CD4-positive, alpha-beta T cell treated with Interleukin-21 for 1 hour (primary cell): Measurements from ENCODE around the gene FSTL4.
"Not testable (repeated sequence)": the region's sequence is repeated elsewhere in the genome, so short reads cannot be mapped to it uniquely, and the experiment has no call there.

ENCODE experiments used
- DNase-seq: peaks from one replicate; pipeline ENCODE4 v3.0.0-alpha.2; 2020

Gene FSTL4

DNA sequence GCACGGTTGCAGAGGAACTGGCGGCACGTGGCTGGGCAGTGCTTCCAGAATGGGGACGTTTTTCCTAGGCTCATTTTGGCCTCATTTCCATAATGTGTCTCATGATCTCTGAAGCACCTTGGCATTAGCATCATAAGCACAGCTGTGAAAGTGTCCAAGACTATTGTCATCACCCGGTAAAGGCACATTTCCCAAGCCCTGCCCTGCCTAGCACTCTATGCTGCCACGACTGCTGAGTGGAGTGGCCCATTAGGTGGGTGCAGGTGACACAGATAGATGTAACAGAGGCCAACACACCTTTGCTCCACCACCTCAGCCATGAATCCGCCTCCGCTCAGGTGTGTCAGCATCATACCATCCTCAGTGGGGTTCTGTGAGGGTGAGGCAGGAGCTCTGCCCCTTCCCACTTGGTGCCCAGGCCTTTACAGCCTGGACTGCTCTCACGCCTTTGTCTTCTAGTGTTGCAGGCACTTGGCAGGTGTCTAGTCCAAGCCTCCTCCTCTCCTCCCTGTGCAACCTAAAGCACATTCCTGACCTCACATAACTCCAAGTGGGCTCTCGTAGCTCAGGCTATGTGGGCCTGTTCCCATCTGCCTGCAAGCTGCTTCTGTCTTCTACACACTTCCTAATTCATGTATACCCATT is 213.0 kb downstream of the FSTL4 start:
- no peak for DNase-seq

DNA sequence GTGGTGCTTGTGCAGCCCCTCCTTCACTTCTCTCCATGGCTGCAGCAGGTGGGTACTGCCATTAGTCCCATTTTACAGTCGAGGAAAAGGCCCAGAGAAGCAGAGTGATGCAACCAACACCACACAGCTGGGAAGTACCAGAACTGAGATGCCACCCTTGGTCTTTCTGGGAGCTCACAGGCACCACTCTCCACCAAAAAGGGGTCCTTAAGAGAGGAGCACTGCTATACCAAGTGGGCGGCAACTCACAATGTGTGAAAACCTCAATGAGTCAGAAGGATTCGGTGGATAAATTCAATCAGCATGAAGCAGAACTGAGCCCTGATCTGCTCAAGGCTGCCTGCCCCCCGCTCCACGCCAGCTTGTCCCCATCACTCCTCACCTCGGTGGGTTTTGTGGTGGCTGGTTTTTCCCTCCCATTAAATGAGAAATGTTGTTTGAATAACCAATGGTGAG is 213.7 kb downstream of the FSTL4 start:
- DNase-seq, result no peak

DNA sequence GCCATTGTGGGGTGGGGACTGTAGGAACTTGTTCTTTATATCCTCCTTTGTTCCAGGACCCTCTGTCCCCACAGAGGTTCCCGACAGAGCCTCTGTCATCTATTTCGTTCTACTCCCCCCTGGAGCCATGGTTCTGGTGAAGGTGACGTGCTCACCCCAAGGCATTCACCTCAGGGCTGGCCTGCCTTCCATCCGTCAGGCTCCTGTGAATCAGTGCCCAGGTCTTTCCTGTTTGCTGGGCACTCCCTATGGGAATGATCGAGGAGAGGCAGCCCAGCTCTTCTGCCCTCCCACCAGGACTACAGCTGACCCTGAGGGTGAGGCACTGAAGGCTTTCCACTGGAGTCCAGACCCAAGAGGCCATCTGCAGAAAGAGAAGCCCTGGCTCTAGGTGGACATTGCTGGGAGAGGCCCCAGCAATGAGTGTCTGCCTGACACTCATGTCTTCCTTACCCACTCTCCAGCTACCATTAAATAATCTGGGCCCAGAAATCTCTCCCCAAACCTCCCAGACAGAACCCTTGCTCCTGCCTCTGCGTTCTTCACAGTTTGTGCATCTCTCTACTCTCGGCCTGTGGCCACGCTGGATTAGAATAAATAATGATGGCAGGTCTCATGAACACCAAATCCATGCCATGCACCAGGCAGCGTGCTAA is 214.2 kb downstream of the FSTL4 start:
- no peak for DNase-seq

DNA sequence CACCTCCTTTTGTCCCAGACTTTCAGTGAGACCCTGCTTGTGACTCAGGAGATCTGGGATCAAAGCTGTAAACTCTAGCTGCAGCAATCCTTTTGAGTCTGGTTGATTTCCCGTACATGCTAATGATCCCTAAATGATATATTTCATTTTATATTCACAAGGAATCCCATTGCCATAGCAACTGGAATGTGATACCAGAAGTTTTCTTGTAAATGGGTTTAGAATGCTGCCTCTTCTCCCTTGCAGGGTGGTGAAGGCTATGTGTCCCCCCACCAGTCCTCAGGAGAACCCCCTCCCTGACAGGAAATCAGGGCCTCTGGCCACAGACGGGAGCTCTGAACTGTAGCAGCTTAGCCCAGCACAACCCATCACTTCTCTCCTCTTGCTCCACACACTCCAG is 215.0 kb downstream of the FSTL4 start:
- DNase-seq, result no peak

DNA sequence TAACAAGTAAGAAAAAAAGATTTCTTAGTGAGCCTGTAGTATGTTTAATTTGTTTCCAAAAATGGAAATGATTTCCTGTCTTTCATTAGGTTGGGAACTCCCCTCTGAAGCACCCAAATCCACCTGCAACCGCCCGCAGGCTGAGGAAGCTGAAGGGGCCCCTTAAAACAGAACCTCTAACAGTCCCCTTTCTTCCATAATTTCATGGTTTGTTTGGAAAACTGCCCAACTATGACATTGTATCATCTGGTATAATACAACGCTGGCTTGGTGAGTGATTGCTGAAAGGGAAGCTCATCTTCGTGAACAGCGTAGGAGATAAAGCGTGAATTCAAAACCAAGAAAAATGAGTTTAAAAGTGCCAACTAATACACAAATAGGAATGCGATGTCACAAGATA is 215.5 kb downstream of the FSTL4 start:
- DNase-seq, result no peak

DNA sequence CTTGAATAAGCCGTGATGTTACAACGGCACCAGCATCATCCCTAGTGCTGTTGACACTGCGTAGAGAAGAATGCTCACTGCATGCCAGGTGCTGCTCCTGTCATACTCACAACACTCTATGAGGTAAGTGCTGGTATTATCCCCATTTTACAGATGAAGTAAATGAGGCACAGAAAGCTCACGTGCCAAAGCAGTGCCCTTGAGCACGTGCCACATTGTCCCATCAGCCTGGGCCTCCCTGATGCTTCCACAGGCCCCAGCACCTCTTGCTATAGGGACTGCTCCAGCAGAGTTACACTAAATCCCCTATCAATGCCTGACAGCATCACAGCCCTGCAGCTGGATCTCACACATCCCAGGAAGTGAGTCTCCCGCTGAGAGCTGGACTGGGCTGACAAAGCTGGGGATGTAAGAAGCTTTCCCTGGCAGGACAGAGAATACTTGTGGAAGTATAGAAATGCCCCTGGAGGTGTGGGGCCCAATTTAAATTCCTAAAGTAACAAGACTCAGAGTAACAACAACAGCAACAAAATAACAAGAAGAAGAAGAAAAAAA is 216.1 kb downstream of the FSTL4 start:
- DNase-seq, result no peak

DNA sequence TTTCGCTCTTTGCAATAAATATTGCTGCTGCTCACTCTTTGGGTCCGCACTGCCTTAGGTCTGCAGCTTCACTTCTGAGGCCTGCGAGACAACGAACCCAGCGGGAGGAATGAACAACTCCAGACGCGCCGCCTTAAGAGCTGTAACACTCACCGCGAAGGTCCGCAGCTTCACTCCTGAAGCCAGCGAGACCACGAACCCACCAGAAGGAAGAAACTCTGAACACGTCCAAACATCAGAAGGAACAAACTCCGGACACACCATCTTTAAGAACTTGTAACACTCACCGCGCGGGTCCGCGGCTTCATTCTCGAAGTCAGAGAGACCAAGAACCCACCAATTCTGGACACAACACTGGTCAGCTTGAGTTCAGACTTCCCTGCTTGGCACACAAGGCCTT is 217.1 kb downstream of the FSTL4 start:
- not testable (repeated sequence) for DNase-seq

DNA sequence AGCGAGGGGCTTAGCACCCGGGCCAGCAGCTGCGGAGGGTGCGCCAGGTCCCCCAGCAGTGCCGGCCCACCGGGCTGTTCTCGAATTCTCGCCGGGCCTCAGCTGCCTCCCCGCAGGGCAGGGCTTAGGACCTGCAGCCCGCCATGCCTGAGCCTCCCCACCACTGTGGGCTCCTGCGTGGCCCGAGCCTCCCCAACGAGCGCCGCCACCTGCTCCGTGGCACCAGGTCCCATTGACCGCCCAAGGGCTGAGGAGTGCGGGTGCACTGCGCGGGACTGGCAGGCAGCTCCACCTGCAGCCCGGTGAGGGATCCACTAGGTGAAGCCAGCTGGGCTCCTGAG is 217.9 kb downstream of the FSTL4 start:
- DNase-seq, result not testable (repeated sequence)

DNA sequence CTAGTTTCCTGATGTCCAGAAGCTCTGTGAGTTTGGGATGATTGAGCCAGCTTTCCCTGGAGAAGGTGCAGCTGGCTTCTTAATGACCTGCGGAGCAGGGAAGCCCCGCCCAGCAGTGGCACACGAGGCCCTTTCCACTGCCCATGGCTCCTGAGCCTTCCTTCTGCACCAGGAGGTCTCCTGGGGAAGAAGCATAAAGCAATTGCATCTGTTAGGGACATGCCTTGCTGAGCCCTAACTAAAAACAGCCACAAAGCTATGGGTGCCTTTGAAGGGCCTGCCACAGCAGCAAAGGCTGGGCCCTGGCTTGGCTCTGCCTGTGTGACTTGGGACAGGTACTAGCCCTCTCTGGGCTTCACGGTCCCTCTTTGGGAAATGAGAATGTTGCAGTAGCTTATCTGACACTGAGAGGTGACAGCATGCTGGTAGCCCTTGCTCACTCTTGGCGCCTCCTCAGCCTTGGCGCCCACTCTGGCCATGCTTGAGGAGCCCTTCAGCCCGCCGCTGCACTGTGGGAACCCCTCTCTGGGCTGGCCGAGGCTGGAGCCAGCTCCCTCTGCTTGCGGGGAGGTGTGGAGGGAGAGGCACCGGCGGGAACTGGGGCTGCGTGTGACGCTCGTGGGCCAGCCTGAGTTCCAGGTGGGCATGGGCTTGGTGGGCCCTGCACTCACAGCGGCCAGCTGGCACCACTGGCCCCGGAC is 218.4 kb downstream of the FSTL4 start:
- DNase-seq, result no peak

DNA sequence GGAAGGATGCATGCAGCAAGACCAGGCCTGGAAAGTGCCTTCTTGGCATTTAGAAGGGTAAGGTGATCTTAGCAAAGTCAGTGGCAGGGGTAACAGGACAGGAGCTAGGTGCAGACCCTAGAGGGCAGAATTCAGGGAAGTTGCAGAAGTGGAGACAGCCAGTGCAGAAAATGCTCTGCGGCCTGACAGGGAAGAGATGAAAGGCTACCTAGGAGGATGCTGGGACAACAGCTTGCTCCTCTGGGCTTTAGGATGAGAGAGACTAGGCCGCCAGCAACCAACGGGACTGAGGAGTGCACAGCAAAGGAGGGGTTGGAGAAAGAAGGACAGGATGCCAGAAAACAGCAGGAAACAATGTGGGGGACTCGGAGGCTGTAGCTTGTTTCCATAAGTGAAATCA is 219.9 kb downstream of the FSTL4 start:
- DNase-seq, result no peak

DNA sequence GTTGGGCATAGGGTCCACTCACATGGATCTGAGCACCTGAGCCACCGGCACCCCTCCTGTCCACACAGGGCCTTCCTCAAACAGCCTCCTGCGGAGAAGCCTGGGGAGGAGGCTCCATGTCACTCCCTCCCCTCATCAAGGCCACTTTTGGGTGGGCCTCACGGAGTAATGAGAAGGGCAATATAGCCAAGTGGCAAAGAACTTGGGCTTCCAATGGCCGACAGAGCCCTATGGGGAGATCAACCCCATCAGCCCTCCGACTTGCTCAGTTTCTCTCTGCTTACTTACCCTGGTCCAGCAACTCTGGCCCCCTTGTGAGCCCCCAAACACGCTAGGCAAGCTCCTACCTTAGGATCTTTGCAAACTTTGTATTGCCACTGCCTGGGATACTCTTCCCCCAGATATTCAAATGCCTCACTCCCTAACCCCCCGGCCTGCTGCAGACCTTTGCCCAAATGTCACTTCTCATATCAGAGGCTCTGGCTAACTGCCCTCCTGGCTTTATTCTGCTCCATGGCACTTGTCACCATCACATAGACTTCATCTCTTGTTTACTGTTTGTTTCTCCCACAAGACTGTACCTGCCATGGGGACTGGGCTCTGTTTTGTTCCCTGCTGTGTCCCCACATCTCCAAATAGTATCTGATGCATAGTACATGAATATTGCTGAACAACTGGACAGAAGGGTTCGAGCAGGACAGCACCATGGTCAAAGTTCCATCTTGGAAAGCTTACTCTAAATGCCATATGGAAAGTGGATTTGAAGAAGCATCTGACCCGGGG is 220.8 kb downstream of the FSTL4 start:
- no peak for DNase-seq

DNA sequence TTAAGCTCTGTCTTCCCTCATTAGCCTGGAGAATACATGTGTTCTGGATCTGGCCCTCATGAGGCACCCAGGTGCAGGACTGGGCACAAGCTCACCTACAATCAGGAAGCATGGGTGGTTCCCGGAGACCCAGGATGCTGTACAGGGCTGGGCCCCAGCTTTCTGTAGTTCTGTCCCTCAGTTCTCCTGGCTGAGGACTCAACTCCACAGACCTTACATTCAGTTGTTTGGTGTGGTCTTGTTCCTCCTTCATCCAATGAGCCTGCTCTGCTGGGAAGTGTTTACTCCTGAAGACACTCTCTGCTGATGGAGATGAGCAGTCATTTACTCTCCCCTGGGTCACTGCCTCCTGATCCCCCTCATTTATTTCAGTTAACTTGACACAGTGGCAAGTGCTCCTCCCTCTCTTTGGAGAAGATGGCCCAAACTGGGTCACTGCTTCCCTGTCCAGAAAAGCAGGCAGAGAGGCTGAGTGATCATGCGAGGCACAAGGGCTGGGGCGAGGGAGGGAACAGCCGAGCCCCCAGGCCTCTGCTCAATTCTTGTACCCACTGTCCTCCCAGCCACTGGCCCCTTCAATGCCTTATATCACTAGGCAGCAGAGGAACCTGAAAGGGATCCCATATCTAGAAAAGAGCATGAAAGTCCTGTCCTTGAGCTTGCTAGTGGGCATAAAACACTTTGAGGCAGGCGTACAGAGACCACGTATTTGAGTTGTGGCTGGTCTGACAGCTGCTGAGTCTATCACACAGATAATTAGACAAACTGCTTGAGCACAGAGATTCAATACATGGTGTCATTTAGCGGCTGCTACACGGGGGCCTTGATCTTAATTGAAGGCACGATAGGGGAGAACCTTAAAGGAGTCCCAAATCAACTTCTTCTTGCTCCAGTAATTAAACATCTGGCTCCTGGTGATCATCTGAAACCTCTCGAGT is 221.7 kb downstream of the FSTL4 start:
- DNase-seq, result no peak

DNA sequence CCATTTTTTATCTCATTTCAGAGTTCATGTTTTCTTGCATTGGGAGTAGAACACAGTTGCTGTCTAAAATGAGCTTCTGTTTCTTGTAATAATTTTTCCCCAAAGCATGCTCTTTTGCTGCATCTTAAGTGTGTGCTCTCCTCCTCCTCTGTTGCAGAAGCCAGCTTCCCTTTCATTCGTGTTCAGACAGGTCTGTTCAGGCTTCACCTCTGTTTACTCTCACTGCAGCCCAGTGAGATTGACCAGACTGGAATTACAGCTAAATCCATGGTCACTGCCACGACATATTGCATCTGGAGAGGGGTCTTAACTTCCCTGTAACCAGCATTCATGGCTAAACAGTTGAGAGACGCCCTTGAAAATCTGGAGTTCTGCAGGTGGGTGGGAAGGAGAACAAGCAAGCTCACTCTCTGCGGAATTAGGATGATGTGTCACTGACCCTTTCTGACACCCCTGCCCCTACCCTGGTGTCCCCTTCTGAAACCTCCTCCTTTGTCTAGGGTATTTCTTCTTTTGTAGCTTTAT is 223.2 kb downstream of the FSTL4 start:
- no peak for DNase-seq

DNA sequence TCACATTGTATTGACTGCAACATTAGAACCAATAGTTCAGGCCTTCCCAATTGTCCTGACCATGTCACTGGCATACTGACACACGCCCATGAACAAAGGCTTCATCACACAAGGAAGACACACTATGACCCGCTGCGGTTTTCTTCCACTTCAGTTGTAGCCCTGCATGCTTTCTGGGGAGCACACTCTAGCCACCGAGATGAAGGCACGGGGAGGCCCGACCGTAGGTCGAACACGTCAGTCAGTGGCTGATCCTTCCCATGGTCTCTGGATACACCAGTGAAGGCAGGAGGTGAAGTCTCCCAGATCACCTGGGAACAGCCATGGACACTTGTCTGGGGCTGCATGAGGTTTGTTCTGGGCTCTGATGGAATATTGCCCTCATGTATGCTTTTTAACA is 224.7 kb downstream of the FSTL4 start:
- DNase-seq, result no peak

DNA sequence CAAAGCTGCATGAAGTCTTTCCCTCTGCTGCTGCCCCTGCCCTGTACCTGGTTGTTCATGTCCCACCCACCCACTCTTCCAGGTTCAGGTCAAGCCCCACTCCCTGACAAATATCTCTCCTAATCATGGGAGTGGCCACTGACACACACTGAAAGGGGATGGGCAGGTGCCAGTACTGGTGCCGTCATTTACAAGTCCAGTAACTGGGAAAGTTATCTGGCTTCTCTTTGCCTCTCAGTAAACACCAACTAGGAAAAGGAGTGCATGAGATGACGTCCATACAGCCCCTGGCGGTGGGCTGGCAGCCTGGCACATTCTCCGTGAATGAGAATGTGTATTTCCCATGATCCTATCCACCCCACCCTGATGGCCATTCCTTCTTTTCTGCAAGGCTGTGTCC is 225.2 kb downstream of the FSTL4 start:
- DNase-seq, result no peak

DNA sequence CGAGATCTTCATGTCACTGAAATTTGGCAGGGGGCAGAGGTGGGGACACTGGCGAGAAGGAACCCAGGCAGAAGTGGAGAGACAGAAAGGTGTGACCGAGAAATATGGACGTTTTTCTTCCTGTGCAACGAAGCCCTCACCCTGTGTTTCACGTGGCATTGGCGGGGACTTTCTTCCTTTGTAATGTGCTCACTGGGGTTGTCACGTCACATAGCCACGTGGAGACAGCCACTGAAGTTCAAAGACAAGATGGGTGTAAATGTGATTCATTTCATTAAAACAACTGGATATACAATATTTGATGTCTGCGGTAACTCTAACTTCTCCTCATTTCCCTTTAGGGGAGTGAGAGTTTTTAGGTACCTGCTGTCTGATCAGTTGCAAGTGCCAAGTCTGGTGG is 225.7 kb downstream of the FSTL4 start:
- no peak for DNase-seq

DNA sequence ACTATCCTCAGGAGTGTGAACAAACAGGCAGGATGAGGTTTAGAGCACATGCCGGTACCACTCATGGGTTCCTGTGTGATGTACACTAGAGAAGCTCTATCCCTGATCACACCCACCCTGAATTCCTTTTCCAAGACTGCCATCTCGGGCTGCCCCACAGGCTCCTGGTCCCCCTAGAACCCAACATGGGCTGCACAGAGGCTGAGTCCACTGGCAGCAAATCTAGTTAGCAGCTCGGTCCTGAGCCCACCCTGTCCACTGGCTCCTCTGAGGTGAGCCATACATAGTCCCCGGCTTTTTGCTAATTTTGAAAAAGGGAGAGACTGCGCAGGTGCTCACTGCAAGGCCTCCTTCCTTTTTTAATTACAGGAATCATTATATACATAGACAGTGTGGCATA is 227.0 kb downstream of the FSTL4 start:
- DNase-seq, result no peak

DNA sequence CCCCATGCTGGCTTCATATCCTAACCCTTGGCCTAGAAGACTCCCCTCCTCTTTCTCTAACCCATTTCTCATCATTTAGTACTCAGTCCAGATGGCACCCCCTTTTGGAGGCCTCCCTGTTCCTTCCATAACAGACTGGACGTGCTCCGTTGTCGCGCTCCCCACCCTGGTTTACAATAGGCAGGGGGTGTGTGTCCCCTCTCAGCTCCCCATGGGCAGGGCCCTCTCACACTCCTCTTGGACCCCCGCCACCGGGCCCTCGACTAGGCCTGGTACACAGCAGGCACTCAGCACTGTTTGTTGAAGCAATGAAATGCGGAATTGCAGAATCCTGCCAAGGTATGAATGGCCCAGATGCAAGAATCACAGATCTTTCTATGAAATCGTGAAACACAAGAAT is 227.4 kb downstream of the FSTL4 start:
- DNase-seq, result no peak

DNA sequence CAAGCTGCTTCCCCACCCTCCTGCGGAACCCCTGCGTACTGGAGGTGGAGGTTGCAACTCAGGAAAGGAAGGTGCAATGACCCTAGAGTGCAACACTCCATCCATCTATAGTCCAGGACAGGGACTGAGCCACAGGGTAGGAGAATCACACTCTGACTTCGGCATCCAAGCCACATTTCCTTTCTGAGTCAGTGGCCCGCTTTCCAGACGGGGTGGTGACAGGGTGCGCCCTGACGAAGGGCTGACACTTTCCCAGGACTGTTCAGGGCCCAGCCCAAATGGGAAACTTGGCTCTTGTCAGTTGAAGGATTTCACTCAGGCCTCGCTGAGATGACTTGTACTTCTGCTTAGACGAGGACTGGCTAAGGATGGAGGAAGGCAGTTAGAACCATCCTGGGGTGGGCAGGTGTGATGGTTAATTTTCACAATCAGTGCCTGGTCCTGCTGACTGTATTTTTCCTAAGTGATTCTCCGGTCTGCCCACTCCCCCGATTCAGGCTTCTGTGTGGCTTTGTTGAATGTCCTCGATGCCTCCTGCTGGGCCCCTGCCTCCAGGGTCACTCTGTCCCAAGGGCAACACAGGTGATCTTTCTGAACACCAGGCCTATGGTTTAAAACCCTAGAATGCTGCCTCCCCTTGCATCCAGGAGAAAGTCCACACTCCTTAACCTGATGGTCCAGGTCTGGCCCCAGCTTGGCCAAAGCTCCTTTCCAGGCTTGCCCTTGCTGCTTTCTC is 228.1 kb downstream of the FSTL4 start:
- no peak for DNase-seq

DNA sequence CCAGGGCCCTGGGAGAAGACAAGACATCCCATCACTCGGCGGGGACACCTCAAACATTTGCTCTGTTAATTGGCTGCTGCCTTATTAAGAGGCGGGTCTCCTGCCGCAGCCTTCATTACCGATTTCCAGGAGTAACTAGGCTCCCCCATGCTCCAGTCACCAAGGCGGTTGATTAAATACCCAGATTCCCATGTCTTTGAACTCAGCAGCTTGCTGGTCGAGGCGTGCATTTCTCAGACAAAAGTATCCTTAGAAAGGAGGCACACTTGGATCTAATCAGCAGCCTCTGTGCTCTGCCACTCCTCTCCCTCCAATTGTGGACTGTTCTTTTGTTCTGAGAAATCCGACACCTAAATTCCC is 228.8 kb downstream of the FSTL4 start:
- no peak for DNase-seq
